Thymus (tissue), 11 donors: ENCODE measurements around the gene ADAMTSL5. TPM values are rescaled to one million over a fixed set of nuclear protein-coding genes. Genes with fewer than 3 reads are reported as not detected.
A peak's percentile ranks its signal among the peaks of the same experiment; 100 is the strongest.

Experiments
- DNase-seq, 9 donors: peaks; one replicate each; pipeline ENCODE4 v3.0.0-alpha.2; 2013; ENCODE audit warnings: low spot score in 9 of 9, low read depth in 6 of 9, missing footprints in 1 of 9
- H3K27ac ChIP-seq, 2 donors: one replicate each; pipeline ENCODE4 v1.5.1; 2013; ENCODE audit warnings: control low read depth in 1 of 2, low read depth in 1 of 2, low read length in 1 of 2, mild to moderate bottlenecking in 1 of 2, moderate library complexity in 1 of 2
- H3K27me3 ChIP-seq, 2 donors: one replicate each; pipeline ENCODE4 v1.5.1; 2013; ENCODE audit warnings: low read length in 1 of 2; ENCODE audit not compliant: control insufficient read depth in 2 of 2, insufficient read depth in 1 of 2
- H3K36me3 ChIP-seq, 2 donors: one replicate each; pipeline ENCODE4 v1.5.1; 2013; ENCODE audit warnings: low read length in 1 of 2, mild to moderate bottlenecking in 1 of 2, moderate library complexity in 1 of 2; ENCODE audit not compliant: control insufficient read depth in 2 of 2, insufficient read depth in 2 of 2
- H3K4me1 ChIP-seq, 2 donors: one replicate each; pipeline ENCODE4 v1.5.1; 2013; ENCODE audit warnings: low read length in 2 of 2; ENCODE audit not compliant: control insufficient read depth in 2 of 2, insufficient read depth in 2 of 2
- H3K4me3 ChIP-seq, 2 donors: one replicate each; pipeline ENCODE4 v1.5.1; 2013; ENCODE audit warnings: low read length in 2 of 2, control low read depth in 1 of 2, mild to moderate bottlenecking in 1 of 2
- H3K9me3 ChIP-seq, 2 donors: one replicate each; pipeline ENCODE4 v1.5.1; 2013; ENCODE audit warnings: low read length in 1 of 2, mild to moderate bottlenecking in 1 of 2; ENCODE audit not compliant: control insufficient read depth in 2 of 2, insufficient read depth in 1 of 2
- WGBS: extraction: QIAGEN DNeasy Blood & Tissue Kit; methylation state at CpG from one replicate; pipeline ENCODE4 v1.1.7; 2013; 5-methylcytosine and 5-hydroxymethylcytosine counted together
- polyA plus RNA-seq: library from polyadenylated mRNA; stranded (reverse); fragments of 200-250 nt; gene quantifications from one replicate; pipeline ENCODE4 v1.2.3, GENCODE V29; 2013
- total RNA-seq: library from RNA; stranded (reverse); fragments of 120-200 nt; gene quantifications from one replicate; pipeline ENCODE4 v1.2.4, GENCODE V29; 2013
- donor health status: healthy.

Gene ADAMTSL5
- total and polyA plus RNA-seq, 2 donors = 0.05 to 0.21 TPM

DNA sequence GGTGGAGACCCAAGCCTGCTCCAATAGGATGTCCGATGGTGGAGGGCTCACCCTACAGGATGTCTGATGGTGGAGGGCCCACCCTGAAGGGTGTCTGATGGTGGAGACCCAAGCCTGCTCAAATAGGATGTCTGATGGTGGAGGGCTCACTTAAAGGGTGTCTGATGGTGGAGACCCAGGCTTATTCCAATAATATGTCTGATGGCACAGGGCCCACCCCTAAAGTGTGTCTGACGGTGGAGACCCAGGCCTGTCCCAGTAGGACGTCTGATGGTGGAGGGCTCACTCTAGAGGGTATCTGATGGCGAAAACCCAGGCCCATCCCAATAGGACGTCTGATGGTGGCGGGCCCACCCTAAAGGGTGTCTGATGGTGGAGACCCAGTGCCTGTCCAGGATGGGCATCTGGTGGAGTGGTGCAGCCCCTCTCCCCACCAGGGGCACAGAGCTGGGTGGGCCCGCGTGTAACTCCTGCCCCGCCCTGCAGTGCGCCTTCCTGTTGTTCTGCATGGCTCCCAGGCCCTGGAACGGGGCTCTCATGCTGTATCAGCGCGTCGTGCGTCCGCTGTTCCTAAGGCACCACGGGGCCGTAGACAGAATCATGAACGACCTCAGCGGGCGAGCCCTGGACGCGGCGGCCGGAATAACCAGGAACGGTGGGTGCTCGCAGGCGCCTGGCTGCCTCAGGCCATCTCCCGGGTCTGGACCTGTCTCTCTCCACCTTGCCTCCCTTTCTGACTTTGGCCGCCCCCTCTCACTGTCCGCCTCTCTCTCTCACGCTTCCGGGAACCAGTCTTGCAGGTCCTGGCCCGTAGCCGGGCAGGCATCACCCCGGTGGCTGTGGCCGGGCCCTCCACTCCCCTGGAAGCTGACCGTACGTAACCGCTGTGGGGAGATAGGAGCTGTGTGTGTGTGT is 16.8 kb downstream of the ADAMTSL5 start:
- no peak for DNase-seq
- Histone ChIP-seq H3K27ac (no peak overlapping the region), H3K27me3 (peaks cover 13 to 62% of the 10 kb centered on the region in 2 donors), H3K9me3 (peaks cover 1 to 7% of the 10 kb centered on the region in 2 donors), H3K4me3 (no peak overlapping the region), H3K4me1 (peaks cover 4 to 9% of the 10 kb centered on the region in 2 donors), H3K36me3 (no peaks in the 10 kb centered on the region)
- 91% methylated on average over 40 of the region's 40 CpGs for WGBS

- Histone ChIP-seq H3K9me3 (peaks cover 1 to 5% of the 10 kb centered on the region in 2 donors), H3K4me1 (peaks cover 4 to 9% of the 10 kb centered on the region in 2 donors), H3K36me3 (no peaks in the 10 kb centered on the region), H3K27me3 (peaks cover 15 to 63% of the 10 kb centered on the region in 2 donors), H3K27ac (no peak overlapping the region), H3K4me3 (no peak overlapping the region)
- DNase-seq = no peak
- WGBS = 94% methylated on average over 37 of the region's 37 CpGs
Measured at GRCh38 chr19:1495051-1495798, 17.6 kb downstream of the ADAMTSL5 start.

DNA sequence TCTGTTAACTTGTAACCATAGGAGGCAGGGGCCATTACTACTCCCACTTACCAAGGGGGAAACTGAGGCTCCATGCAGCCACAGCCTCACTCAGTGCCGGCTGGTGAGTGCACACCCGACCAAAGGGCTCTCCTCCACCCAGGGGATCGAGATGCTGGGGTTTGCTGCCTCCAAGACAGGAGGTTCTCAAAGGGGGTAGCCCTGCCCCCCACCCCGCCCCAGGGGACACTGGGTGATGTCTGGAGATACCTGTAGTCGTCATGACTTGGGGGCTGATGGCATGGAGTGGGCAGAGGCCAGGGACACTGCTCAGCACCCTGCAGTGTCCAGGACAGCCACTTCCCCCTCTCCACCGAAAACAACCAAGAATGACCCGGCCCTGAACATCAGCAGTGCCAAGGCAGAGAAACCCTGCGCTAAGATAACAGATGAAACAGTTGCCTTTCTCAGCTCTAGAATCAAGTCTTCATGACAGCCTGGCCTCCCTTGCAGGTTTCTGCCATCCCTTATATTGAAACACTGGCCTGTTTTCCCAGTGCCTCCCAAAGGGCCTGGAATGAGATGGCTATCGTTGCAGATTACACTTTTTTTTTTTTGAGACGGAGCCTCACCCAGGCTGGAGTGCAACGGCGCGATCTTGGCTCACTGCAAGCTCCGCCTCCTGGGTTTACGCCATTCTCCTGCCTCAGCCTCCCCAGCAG is 18.6 kb downstream of the ADAMTSL5 start:
- WGBS = 86% methylated on average over 15 of the region's 15 CpGs
- Histone ChIP-seq H3K27ac (no peak overlapping the region), H3K9me3 (peaks cover 0 to 1% of the 10 kb centered on the region in 2 donors), H3K4me3 (no peak overlapping the region), H3K36me3 (no peaks in the 10 kb centered on the region), H3K27me3 (peaks cover 15 to 63% of the 10 kb centered on the region in 2 donors), H3K4me1 (peaks cover 10 to 18% of the 10 kb centered on the region in 2 donors)
- no peak for DNase-seq

- peaks cover 15 to 60% of the 10 kb centered on the region in 2 donors for H3K27me3 ChIP-seq
- peaks cover 11 to 32% of the 10 kb centered on the region in 2 donors for H3K4me1 ChIP-seq
- no peaks in the 10 kb centered on the region for H3K36me3 ChIP-seq
- 93% methylated on average over 10 of the region's 10 CpGs for WGBS
- DNase-seq = no peak
- no peak overlapping the region for H3K27ac ChIP-seq
- H3K4me3 ChIP-seq = no peak overlapping the region
- peaks cover 0 to 1% of the 10 kb centered on the region in 2 donors for H3K9me3 ChIP-seq
Measured at GRCh38 chr19:1492474-1493006, 20.3 kb downstream of the ADAMTSL5 start.

DNA sequence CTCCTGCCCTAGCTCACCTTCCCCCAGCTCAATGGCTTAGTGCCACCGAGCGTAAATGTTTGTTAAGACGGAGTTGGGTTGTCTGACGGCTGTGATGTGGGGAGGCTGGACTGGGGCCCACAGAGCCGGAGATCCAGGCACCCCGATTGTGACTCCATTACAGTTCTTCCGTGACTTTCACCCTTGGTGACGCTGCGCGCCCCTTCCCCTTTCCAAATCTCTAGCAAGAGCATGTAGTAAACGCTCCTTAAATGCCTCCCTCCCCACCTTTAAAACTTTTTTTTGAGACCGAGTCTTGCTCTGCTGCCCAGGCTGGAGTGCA is 21.0 kb downstream of the ADAMTSL5 start:
- Histone ChIP-seq H3K27ac (no peak overlapping the region), H3K27me3 (peaks cover 15 to 53% of the 10 kb centered on the region in 2 donors), H3K9me3 (peaks cover 0 to 1% of the 10 kb centered on the region in 2 donors), H3K4me1 (peaks cover 11 to 32% of the 10 kb centered on the region in 2 donors), H3K4me3 (no peak overlapping the region), H3K36me3 (no peaks in the 10 kb centered on the region)
- WGBS = 73% methylated on average over 12 of the region's 12 CpGs
- no peak for DNase-seq

GRCh38 chr19:1491114-1491848 is 21.5 kb downstream of the ADAMTSL5 start, which contains the start of gene REEP6:
Gene REEP6, plus strand, starts transcription at chr19:1491181. Its CDS starts 89 bp downstream, at chr19:1491270.
- Histone ChIP-seq H3K27me3 (peaks cover 15 to 49% of the 10 kb centered on the region in 2 donors), H3K4me3 (peak within 1 kb of the TSS; percentile 64 to 70), H3K9me3 (no peaks in the 10 kb centered on the region), H3K27ac (peak within 1 kb of the TSS; percentile 77 to 80), H3K36me3 (no peaks in the 10 kb centered on the region), H3K4me1 (peaks cover 11 to 32% of the 10 kb centered on the region in 2 donors)
- 4% methylated on average over 73 of the region's 73 CpGs for WGBS
- no peak for DNase-seq

DNA sequence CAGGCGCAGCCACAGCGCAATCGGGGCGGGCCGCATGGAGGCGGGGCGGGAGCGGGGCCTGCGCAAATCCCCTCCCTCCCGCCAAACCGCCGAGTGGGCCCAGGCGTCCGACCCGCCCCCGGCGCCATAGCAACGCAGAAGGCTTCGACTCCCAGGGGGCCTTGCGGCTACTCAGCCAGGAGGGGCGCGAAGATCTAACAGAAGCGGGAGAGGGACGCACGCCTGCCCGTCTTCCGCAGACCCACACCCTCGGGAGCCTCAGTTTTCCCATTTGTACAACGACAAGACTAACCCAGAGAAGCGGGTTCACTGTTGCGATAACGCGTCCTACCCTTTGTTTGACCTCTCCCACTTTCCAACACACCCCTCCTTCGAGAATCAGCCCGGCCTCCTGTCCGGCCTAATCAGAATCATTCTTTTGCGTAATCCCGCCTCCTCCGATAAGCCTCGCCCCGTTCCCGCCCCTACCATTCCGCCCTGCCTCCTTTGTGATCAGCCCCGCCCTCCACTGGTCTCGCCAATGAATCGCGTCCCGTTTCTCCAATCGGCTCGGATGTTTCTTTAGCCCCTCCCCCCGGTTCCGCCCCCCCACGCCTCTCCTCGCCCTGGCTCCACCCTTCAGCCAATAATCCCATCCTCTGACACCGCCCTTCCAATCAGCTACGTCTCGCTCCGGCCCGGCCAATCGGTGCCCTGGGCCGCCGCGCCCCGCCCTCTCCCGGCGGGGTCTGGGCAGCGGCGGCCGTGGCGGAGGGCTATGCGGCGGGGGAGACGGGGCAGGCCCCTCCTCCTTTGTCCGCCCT is 22.3 kb downstream of the ADAMTSL5 start, which contains the start of gene PCSK4:
TSS of gene PCSK4 (minus strand) at position 40 of the 803 bp plus-strand sequence. CDS start at position 36, 4 bp downstream.
- H3K27ac ChIP-seq = peak within 1 kb of the TSS; percentile 77 to 80
- H3K4me1 ChIP-seq = peaks cover 11 to 32% of the 10 kb centered on the region in 2 donors
- peaks cover 15 to 47% of the 10 kb centered on the region in 2 donors for H3K27me3 ChIP-seq
- under 1% methylated on average over 74 of the region's 74 CpGs for WGBS
- no peaks in the 10 kb centered on the region for H3K36me3 ChIP-seq
- peak within 1 kb of the TSS; percentile 64 to 70 for H3K4me3 ChIP-seq
- peak; percentile 91 to 98 (median 95) for DNase-seq
- no peaks in the 10 kb centered on the region for H3K9me3 ChIP-seq
